NK-92 (cell line): ENCODE results near the gene IFT57.
A peak's percentile ranks its signal among the peaks of the same experiment; 100 is the strongest.
"Not testable (repeated sequence)": the region's sequence is repeated elsewhere in the genome, so short reads cannot be mapped to it uniquely, and the experiment has no call there.

ENCODE experiments used
- DNase-seq: peaks from one replicate; lab custom pipeline; 2025; ENCODE audit not compliant: unreplicated experiment; lab: John Stamatoyannopoulos, UW

IFT57 gene, protein sequence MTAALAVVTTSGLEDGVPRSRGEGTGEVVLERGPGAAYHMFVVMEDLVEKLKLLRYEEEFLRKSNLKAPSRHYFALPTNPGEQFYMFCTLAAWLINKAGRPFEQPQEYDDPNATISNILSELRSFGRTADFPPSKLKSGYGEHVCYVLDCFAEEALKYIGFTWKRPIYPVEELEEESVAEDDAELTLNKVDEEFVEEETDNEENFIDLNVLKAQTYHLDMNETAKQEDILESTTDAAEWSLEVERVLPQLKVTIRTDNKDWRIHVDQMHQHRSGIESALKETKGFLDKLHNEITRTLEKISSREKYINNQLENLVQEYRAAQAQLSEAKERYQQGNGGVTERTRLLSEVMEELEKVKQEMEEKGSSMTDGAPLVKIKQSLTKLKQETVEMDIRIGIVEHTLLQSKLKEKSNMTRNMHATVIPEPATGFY

DNA sequence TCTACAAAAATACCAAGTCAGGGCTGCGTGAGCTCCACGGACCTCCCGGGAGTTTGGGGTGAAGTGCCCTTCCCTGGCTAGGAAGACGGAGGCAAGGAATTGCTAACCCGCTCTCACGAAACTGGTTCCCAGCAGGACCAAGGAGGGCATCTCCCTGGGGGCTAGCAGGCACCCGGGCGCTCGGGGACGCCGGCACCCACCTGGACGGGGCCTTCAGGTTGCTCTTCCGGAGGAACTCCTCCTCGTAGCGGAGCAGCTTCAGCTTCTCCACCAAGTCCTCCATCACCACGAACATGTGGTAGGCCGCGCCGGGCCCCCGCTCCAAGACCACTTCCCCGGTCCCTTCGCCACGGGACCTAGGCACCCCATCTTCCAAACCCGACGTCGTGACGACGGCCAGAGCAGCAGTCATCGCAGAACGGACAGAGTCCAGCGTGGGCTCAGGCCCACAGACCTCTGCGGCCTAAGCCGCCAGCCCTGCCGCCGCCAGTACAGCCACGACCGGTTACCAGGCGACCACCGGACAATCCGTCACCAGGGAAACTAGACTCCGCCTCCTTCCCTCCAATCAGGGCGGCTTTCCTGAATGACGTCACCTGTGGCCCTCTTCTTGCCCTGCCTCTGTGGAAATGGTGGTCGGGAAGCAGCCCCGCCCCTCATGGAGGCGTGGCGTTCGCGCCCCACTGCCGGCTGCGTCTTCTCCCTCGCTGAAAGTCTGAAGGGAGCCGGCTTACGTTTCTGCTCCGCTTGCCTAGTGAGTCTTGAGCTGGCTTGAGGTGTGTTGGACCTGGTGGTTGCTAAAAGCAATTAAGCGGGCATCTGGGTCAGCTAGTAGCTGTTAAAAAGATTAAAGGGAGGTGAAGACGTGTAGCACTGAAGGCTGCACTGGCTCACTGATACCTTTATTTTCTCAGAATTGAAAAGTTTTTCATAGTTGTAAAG is at the start of gene IFT57:
Gene IFT57, minus strand, starts transcription at position 514 of the 942 bp plus-strand sequence. Its CDS starts 102 bp downstream, at position 412.
- DNase-seq: peak; percentile 82

DNA sequence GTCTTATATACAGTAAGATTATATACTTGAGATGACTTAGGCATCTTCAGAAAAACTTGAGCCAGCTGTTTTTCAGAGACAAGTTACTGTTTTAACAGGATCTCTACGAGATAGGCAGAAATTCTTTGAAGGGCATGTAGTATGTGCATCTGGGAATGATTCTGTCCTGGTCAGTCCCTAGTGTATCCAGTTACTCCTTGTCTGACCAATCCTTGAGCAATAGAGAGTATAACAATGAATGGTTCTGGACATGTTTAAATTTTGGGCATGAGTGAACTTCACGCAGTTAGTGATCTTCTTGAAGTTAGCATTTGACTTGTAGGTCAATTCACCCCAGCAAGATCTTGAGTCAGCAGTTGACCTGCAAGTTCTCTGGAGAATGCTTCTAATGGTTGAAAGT is 49.4 kb upstream of the IFT57 start:
- DNase-seq: no peak

DNA sequence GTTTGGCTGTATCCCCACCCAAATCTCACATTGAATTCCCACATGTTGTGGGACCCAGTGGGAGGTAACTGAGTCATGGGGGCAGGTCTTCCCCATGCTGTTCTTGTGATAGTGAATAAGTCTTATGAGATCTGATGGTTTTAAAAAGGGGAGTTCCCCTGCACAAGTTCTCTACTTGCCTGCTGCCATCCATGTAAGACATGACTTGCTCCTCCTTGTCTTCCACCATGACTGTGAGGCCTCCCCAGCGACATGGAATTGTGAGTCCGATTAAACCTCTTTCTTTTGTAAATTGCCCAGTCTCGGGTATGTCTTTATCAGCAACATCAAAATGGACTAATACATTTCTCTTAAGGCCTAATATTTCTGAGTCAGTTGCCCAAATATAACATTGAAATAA is 46.0 kb upstream of the IFT57 start:
- DNase-seq: not testable (repeated sequence)

DNA sequence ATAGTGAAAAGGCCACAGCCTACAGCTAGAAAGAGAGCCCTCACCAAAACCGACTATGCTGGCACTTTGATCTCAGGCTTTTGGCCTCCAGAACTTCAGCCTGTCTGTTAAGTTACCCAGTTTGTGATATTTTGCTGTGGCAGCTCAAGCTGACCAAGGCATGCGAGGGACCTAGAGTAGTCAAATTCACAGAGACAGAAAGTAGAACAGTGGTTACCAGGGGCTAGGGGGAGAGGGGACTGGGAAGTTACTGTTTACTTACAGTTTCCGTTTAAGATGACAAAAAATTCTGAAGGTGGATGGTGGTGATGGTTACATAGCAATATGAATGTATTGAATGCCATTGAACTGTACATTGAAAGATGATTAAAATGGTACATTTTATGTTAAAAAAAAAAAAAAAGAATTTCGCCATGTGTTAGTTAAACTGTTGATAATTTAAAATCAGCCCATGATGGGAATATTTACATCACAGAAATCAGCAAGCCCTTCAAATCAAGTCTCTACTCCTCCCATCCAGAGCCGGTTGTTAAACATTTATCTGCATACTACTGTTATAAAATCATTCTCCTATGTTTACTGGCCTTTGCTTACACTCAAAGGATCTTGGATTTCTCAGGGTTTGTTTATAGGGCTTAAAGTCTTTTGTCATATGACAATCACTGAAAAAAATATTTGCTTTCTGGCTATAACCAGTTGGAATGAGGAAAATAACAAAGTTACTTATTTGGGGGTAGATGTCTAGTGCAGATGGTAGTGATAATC is 42.5 kb upstream of the IFT57 start:
- DNase-seq: not testable (repeated sequence)

DNA sequence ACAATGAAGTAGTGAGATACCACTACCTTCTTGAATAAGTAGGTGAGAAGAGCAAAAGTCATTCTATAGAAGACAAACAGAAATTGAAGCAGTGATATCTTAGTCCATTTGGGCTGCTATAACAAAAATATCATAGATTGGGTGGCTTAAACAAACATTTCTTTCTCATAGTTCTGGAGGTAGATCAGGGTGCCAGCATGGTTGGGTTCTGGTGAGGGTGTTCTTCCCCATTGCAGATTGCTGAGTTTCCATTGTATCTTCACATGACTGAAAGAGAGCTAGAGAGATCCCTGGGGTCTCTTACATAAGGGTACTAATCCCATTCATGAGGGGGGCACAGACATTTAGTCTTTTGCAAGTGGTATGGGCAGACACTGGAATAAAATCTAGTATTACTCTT is 32.9 kb upstream of the IFT57 start:
- no peak for DNase-seq

DNA sequence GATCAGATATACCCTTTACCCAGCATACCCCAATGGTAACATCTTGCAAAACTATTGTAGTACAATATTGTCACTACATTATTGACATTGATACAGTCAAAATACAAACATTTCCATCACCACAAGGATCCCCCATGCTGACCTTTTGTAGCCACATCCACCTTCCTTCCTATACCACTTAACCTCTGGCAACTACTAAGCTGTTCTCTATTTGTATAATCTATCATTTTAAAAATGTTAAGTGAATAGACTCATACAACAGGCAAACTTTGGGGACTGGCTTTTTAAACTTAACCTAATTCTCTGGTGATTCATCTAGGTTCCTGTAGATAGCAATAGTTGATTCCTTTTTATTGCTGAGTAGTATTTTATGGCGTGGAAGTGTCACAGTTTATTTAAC is 29.6 kb upstream of the IFT57 start:
- DNase-seq: no peak

DNA sequence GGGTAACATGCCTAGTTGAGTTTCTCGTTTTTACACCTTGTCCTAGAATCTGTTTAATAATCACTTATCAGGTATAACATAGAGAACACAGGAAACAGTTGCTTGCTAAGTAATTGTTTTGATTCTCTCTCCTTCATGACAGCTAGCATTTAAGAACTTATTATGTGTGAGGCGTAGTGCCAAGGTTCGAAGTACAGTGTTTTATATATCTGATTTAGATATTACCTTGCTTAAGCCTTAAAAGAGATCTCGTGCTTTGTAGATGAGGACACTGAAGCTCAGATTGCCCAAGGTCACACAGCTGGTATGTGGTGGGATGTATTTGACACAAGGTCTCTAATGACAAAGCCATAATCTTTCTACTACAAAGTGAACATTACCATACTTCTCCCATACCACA is 29.0 kb upstream of the IFT57 start:
- DNase-seq: no peak

DNA sequence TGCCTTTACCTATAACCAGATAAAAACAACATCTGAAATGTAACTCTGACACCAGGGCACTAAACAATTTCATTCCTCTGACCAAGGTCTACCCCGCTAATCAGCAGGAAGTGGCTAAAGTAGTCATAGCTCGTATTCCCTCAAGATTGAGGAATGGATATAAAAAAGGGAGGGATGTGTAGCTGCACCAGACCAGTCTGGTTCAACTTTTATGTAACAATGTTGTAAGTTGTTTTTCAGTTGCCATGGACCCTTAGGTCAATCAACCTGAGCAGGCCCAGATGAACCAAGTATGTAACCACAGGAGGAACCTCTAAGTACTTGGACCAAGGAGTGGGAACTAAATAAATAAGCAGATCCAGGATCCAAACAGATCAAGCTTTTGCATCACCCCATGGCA is 28.4 kb upstream of the IFT57 start:
- DNase-seq: no peak

DNA sequence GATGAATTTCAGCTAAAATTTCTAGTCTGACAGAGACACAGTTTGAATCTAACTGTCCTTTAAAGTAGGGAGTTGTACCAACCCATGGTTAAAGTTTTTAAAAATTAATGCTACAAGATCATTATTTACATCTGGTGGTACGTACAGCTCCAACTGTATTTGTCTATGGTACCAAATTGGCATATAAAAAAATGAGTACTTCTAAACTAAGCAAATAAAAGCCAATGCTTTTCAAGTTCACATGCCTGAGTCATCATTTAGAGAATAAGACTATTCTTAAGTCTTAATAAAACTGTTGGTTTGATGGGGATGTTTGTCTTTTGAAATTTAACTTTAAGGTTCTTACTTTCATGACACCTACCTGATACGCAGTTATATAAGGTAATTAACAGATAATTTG is 21.0 kb upstream of the IFT57 start:
- DNase-seq: no peak

DNA sequence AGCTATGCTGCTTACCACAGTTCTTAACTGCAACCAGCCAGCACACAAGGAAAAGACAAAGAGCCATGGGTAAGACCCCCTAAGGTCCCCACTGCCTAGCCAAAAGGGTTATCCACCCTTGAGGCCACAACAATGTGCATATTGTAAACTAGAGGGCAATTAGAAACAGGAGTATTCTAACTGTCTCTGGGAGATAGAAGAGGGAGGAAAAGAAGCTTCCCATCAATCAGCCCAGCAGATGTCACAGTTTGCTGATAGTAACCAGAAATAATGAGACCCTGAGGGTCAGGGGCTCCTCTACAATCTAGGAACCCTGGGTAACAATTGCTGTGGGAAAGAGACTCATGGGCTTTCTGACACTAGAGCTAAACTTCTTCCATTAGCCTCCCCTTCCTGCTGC is 20.6 kb upstream of the IFT57 start:
- no peak for DNase-seq

DNA sequence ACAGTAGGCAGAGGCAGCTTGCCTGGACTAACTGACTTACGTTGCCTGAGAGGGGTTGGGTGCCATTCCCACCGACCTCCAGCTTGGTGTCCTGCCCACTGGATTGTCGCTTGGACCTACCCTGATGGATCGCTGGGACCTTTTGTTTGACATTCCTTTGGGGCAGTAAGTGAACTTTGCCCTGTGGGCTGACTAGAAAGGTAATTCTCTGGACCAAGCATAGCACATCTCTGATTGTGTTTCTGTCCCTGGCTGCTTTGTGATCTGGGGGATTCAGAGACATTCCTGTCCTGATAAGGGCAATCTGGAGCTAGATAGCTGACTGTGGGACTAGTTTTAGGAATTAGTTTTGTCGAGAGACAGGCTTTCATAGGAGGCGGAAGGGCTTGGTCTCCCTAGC is 19.5 kb upstream of the IFT57 start:
- DNase-seq: no peak

DNA sequence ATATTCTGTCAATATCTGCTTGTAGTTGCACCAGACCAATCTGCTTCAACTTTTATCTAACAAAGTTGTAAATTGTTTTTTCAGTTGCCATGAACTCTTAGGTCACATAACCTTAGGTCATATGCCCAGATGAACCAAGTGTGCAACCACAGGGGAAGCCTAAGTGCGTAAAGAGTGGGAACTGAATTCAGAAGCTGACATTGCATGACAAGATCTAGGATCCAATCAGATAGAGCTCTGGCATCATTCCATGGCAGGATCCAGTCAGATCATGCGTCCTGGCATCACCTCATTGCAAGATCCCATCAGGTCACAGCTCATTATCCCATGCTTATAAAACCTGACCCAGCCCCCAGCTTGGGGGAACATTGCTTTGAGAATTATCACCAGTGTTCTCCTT is 18.9 kb upstream of the IFT57 start:
- DNase-seq: no peak

DNA sequence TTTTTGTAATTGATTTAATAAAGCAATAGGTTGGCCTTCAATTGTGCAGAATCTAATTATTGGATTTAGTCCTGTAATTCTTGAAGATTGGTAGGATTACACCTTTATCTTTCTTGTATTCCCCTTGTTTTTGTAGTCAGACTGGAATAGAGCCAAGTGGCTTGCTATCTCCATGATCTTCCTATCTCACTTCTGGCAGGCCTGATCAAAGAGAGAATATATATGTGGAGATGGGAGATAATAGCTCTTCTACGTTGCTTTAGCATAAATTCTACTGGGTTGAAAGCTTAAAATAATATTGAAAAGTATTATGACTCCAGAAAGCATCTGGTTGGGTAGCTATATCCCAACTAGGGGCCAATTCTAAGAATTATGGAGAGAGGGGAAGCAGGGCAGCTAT is 16.9 kb upstream of the IFT57 start:
- no peak for DNase-seq

DNA sequence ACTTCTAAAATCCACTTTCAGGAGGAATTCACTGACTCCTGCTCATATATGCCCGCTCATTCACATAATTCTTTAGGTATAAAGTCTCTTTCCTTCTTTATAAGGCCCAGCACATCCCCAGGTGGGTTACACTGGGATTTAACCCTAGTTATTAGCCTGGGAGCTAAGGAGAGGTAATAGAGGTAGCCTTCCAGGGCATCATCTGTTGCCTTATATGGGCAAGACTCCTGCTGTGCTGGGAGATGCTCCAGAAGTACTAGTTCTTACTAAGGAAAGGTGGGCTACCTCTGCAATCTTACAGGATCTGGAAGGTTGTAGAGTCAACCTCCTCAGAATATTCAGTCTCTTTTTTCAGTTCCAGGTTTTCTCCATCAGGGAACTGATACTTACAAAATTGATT is 13.1 kb upstream of the IFT57 start:
- DNase-seq: no peak

DNA sequence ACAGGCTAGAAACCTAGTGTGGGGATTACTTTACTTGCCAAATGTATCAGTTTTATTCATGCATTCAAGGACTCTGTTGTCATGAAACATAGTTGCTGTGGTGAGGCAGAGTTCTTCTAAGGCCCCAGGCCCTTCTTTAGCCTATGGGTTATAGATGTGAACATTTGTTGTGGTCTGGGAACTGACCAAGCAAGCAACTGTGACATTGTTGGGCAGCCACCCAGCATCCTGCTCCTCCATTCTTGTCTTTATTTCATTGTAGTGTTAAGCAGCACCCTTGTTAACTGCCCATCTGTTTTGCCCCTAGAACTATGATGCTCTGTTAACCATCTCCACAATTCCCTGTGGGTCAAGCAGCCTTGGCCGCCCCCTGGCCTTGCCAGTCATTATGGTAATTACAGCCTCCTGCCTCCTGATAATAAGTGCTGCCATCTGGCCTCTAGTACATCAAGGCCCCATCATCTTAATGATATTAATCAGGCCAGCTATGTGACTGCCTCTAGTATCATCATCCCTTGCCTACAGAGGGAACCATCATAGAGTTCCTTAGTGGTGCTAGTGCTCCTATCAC is 12.2 kb upstream of the IFT57 start:
- no peak for DNase-seq

DNA sequence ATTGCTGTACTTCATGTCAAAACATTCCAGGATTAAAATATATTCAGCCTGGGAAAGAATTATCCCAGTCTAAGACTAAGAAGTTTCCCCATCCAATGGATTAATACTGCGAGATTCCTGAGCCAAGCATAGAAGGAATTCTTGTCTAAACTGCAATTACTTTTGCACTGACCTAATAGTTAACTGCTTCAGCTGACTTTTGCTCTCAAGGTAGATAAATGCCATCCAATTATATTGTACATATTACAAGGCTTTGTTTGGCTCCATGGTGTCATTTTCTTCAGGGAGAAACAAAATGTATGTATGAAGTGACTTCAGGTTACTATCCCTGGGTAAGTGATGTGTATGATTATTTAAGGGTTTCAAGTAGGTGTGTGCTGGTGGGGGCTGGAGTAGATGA is 6.1 kb upstream of the IFT57 start:
- no peak for DNase-seq

DNA sequence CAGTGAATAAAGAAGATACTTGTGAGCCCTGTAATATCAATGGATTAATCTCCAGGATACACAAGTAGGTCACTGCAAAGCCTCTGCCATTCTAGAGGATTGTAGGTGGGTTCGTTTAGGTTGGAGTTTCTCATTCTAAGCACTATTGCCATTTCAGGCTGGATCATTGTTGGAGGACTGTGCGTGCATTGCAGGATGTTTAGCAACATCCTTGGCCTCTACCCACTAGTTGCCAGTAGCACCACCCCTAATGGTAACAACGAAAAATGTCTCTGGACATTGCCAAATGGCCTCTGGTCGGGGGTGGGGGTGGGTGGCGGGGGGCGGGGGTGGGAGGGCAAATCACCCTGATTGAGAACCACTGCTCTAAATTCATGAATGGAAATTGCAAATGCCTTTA is 4.9 kb upstream of the IFT57 start:
- DNase-seq: no peak

DNA sequence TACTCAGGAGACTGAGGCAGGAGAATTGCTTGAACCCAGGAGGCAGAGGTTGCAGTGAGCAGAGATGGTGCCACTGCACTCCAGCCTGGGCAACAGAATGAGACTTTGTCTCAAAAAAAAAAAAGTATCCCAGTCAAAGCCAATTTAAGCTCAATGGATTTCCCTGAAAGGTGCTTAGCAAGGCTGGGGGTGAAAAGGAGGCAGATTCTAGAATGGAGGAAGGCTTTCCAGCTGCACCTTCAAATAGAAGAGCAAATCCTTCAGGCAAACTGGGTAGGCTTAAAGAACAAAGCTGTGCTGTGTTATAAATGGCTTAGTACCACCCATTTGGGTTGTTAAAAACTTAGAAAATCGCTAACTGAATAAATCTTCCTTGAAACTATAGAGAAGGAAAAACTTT is 3.0 kb upstream of the IFT57 start:
- DNase-seq: no peak

DNA sequence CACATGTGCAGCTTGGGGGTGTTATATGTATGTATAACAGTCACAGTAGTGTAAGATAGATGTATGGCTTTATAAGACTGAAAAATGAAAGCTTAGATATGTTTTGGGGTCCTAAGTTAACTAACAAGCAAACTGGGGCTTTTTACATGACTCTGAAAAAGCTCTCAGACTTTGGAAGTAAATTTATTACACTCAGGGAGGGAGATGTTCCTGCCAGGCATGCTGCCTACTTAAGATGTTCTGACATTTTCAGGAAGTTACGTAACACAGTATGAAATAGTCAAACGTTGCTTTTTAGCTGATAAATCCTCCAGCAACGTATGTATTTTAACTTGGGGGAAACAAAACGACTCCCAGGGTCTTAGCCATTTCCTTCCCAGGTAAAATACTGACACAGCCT is 1.7 kb upstream of the IFT57 start:
- no peak for DNase-seq

DNA sequence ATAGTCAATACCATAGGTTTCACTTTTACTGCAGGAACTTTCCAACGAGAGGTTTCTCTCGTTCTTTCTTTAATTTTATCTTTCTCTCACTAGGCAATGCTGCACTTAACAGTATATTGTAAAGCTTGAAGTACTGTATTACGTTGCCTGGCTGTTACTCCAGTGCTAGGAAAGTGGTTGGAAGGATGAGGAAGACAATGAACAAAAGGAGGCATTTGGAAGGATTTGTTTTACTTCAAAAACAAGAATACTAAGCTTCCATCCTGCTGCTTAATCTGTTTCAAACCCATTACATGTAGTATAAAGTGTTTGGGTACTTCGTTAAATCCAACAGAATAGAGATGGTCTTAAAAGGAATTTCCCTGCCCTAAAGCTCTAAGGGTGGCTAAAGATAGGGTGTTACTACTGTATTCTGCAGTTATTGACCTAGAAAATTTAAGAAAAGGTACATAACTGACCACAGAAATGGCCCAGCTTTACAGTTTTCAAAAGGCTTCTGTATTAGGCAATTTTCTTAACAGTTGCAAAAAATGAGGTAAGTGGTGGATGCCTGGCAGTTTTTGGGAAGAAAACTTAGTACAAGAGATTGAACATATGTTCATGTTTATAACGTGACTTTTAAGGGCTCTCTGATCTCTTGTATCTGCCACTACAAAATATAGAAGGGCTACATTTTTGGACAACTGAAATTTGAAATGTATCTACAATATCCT is 785 bp upstream of the IFT57 start:
- no peak for DNase-seq
